IPS-18a (cell line): ENCODE measurements around the gene FGF11.

Source experiments
- H3K27ac ChIP-seq: one replicate; pipeline ENCODE4 v1.5.1; 2013; ENCODE audit warnings: low read length
- H3K27me3 ChIP-seq: one replicate; pipeline ENCODE4 v1.6.1; 2013; ENCODE audit warnings: mild to moderate bottlenecking, low read length; ENCODE audit not compliant: control insufficient read depth, insufficient read depth
- H3K36me3 ChIP-seq: one replicate; pipeline ENCODE4 v1.6.1; 2013; ENCODE audit warnings: low read depth, low read length; ENCODE audit not compliant: control insufficient read depth
- H3K4me1 ChIP-seq: one replicate; pipeline ENCODE4 v1.6.1; 2013; ENCODE audit warnings: low read depth, low read length; ENCODE audit not compliant: control insufficient read depth
- H3K4me3 ChIP-seq: one replicate; pipeline ENCODE4 v1.5.1; 2013; ENCODE audit warnings: low read length
- H3K9ac ChIP-seq: one replicate; pipeline ENCODE4 v1.6.1; 2013; ENCODE audit warnings: mild to moderate bottlenecking, low read length, moderate library complexity
- H3K9me3 ChIP-seq: one replicate; pipeline ENCODE4 v1.6.1; 2013; ENCODE audit warnings: low read depth, low read length; ENCODE audit not compliant: control insufficient read depth

The FGF11 gene

GRCh38 chr17:7425756-7426155 lies 13.6 kb upstream of the FGF11 start:
- H3K36me3 ChIP-seq, result no peaks in the 10 kb centered on the region
- H3K9me3 ChIP-seq, result no peaks in the 10 kb centered on the region
- no peaks in the 10 kb centered on the region for H3K4me1 ChIP-seq
- H3K27ac ChIP-seq, result no peak overlapping the region
- H3K27me3 ChIP-seq, result no peaks in the 10 kb centered on the region
- H3K9ac ChIP-seq, result no peak overlapping the region
- H3K4me3 ChIP-seq, result no peak overlapping the region

GRCh38 chr17:7426203-7426863 lies 13.0 kb upstream of the FGF11 start:
- Histone ChIP-seq H3K9me3 (no peaks in the 10 kb centered on the region), H3K27ac (no peak overlapping the region), H3K27me3 (no peaks in the 10 kb centered on the region), H3K4me1 (no peaks in the 10 kb centered on the region), H3K9ac (no peak overlapping the region), H3K36me3 (no peaks in the 10 kb centered on the region), H3K4me3 (no peak overlapping the region)

GRCh38 chr17:7426896-7427489 lies 12.3 kb upstream of the FGF11 start:
- Histone ChIP-seq H3K27me3 (no peaks in the 10 kb centered on the region), H3K9ac (no peak overlapping the region), H3K4me1 (no peaks in the 10 kb centered on the region)

GRCh38 chr17:7427549-7427948 lies 11.8 kb upstream of the FGF11 start:
- no peaks in the 10 kb centered on the region for H3K36me3 ChIP-seq
- no peaks in the 10 kb centered on the region for H3K4me1 ChIP-seq
- no peaks in the 10 kb centered on the region for H3K27me3 ChIP-seq
- H3K27ac ChIP-seq, result no peak overlapping the region
- no peak overlapping the region for H3K9ac ChIP-seq
- H3K4me3 ChIP-seq, result no peak overlapping the region
- H3K9me3 ChIP-seq, result no peaks in the 10 kb centered on the region

More at GRCh38 chr17:7426896-7427489, 12.3 kb upstream of the FGF11 start:
- Histone ChIP-seq H3K9me3 (no peaks in the 10 kb centered on the region), H3K27ac (no peak overlapping the region), H3K4me3 (no peak overlapping the region), H3K36me3 (no peaks in the 10 kb centered on the region)

- Histone ChIP-seq H3K27me3 (no peaks in the 10 kb centered on the region), H3K4me1 (no peaks in the 10 kb centered on the region), H3K27ac (no peak within 1 kb of the TSS)
Measured at GRCh38 chr17:7428557-7428956, 10.8 kb upstream of the FGF11 start, which contains the start of gene SPEM3. Gene SPEM3 (plus strand): TSS chr17:7428857. CDS start chr17:7428903, 46 bp downstream.

GRCh38 chr17:7429722-7430121 lies 9.6 kb upstream of the FGF11 start:
- Histone ChIP-seq H3K9ac (no peak overlapping the region), H3K27me3 (no peaks in the 10 kb centered on the region), H3K4me1 (no peaks in the 10 kb centered on the region), H3K9me3 (no peaks in the 10 kb centered on the region), H3K27ac (no peak overlapping the region), H3K4me3 (no peak overlapping the region), H3K36me3 (no peaks in the 10 kb centered on the region)

More at GRCh38 chr17:7428557-7428956, 10.8 kb upstream of the FGF11 start, which contains the start of gene SPEM3:
- Histone ChIP-seq H3K9me3 (no peaks in the 10 kb centered on the region), H3K4me3 (no peak within 1 kb of the TSS), H3K36me3 (no peaks in the 10 kb centered on the region), H3K9ac (no peak within 1 kb of the TSS)

- H3K9me3 ChIP-seq, result no peaks in the 10 kb centered on the region
- peaks cover 9% of the 10 kb centered on the region for H3K27me3 ChIP-seq
- H3K4me3 ChIP-seq, result no peak overlapping the region
- H3K27ac ChIP-seq, result no peak overlapping the region
- H3K9ac ChIP-seq, result no peak overlapping the region
- no peaks in the 10 kb centered on the region for H3K36me3 ChIP-seq
- peaks cover 6% of the 10 kb centered on the region for H3K4me1 ChIP-seq
Measured at GRCh38 chr17:7431231-7431630, 8.1 kb upstream of the FGF11 start.

GRCh38 chr17:7432296-7432695 lies 7.0 kb upstream of the FGF11 start:
- H3K27ac ChIP-seq, result no peak overlapping the region
- H3K27me3 ChIP-seq, result peaks cover 16% of the 10 kb centered on the region
- H3K36me3 ChIP-seq, result no peaks in the 10 kb centered on the region
- H3K4me1 ChIP-seq, result peaks cover 7% of the 10 kb centered on the region
- no peak overlapping the region for H3K9ac ChIP-seq
- H3K9me3 ChIP-seq, result no peaks in the 10 kb centered on the region
- no peak overlapping the region for H3K4me3 ChIP-seq

- Histone ChIP-seq H3K27me3 (peaks cover 43% of the 10 kb centered on the region), H3K9me3 (no peaks in the 10 kb centered on the region), H3K4me3 (peak overlapping the region; percentile 91), H3K36me3 (no peaks in the 10 kb centered on the region), H3K27ac (no peak overlapping the region), H3K9ac (peak overlapping the region; percentile 66), H3K4me1 (peaks cover 15% of the 10 kb centered on the region)
Measured at GRCh38 chr17:7435676-7436555, 3.4 kb upstream of the FGF11 start.

GRCh38 chr17:7436556-7437368 lies 2.5 kb upstream of the FGF11 start:
- Histone ChIP-seq H3K9me3 (no peaks in the 10 kb centered on the region), H3K9ac (peak overlapping the region; percentile 66), H3K36me3 (no peaks in the 10 kb centered on the region), H3K27me3 (peaks cover 50% of the 10 kb centered on the region), H3K4me3 (peak overlapping the region; percentile 91), H3K4me1 (peaks cover 23% of the 10 kb centered on the region), H3K27ac (no peak overlapping the region)

- Histone ChIP-seq H3K9ac (no peak overlapping the region), H3K27ac (no peak overlapping the region), H3K4me1 (peaks cover 23% of the 10 kb centered on the region), H3K36me3 (no peaks in the 10 kb centered on the region), H3K9me3 (no peaks in the 10 kb centered on the region), H3K4me3 (peak overlapping the region; percentile 91), H3K27me3 (peaks cover 56% of the 10 kb centered on the region)
Measured at GRCh38 chr17:7437369-7437863, 1.9 kb upstream of the FGF11 start.
